ENCODE data around the gene FANCE. TPM values are rescaled to one million over a fixed set of nuclear protein-coding genes. Genes with fewer than 3 reads are reported as not detected.

Gene FANCE
- total and polyA plus RNA-seq, 2 donors (not counting 1 experiment from before 2014, with no cell fraction given), result 9.2 to 12.8 TPM

- H3K4me3 Mint-ChIP-seq, result no peak overlapping the region
- ATAC-seq (ENCODE audit: low read depth), result no peak
- peaks cover 43% of the 10 kb centered on the region for H4K20me1 ChIP-seq (ENCODE audit: control insufficient read depth, insufficient read depth, low read length, poor library complexity, severe bottlenecking)
Measured at GRCh38 chr6:35406711-35407485, 45.2 kb upstream of the FANCE start.

More at GRCh38 chr6:35406711-35407485, 45.2 kb upstream of the FANCE start:
- Histone ChIP-seq H3K27ac (ENCODE audit: low read length in 2 of 2) (no peak overlapping the region), H3K9me3 (ENCODE audit: control extremely low read depth in 1 of 3, control insufficient read depth in 2 of 3, insufficient read depth in 1 of 3, low read length in 2 of 3) (no peaks in the 10 kb centered on the region), H3K36me3 (replicated peaks in 1 of 2; ENCODE audit: control extremely low read depth in 1 of 2, control insufficient read depth in 1 of 2, extremely low read depth in 1 of 2, insufficient read depth in 2 of 2, low read length in 1 of 2) (peaks cover 0 to 10% of the 10 kb centered on the region in 2 experiments), H3K79me2 (ENCODE audit: control insufficient read depth, insufficient read depth, low read length) (no peaks in the 10 kb centered on the region), H3K9ac (ENCODE audit: low read length) (no peak overlapping the region), H3K4me2 (replicated peaks; ENCODE audit: low read depth, low read length, poor library complexity, severe bottlenecking) (no peak overlapping the region), H3K4me1 (ENCODE audit: control insufficient read depth in 2 of 2, insufficient read depth in 2 of 2, low read length in 2 of 2) (peaks cover 11 to 13% of the 10 kb centered on the region in 2 donors), H3K4me3 (ENCODE audit: control extremely low read depth in 1 of 5, extremely low read depth in 1 of 5, insufficient read depth in 1 of 5, low read depth in 2 of 5, low read length in 4 of 5) (no peak overlapping the region), H3K27me3 (replicated peaks in 1 of 4; ENCODE audit: control extremely low read depth in 1 of 4, control insufficient read depth in 3 of 4, insufficient read depth in 4 of 4, low read length in 3 of 4) (no peaks in the 10 kb centered on the region), H2AFZ (ENCODE audit: insufficient read depth, low read depth, low read length, poor library complexity, severe bottlenecking) (no peak overlapping the region)
- H3K27ac Mint-ChIP-seq, result peak overlapping the region; percentile 26
- POLR2A ChIA-PET, result no interaction called here
- DNase-seq, result no peak
- CTCF ChIA-PET, result interaction anchor here (1.5 kb wide), 1 partner anchor 64 kb away, joined by 5 read pairs; the partner anchor contains the start of gene PPARD
- TF ChIP-seq EZH2 (IDR thresholded peaks at IDR 0.05; ENCODE audit: borderline replicate concordance, insufficient read depth, low read depth, low read length, poor library complexity, severe bottlenecking), result no peak
- TF ChIP-seq CTCF (IDR thresholded peaks at IDR 0.05), result no peak
- peaks cover 34% of the 10 kb centered on the region for H3K4me1 Mint-ChIP-seq
- H3K27me3 Mint-ChIP-seq, result no peaks in the 10 kb centered on the region
- H3K9me3 Mint-ChIP-seq (ENCODE audit: insufficient read depth), result no peaks in the 10 kb centered on the region
- 90% methylated on average over 14 of the region's 20 CpGs for WGBS (ENCODE audit: insufficient coverage)
- intact Hi-C loops (cut with micrococcal nuclease), result no loop called here

Data from B cell (primary cell).